Activated gamma-delta T cell (primary cell): ENCODE data around the gene GPR158.

Experiments
- DNase-seq: peaks from one replicate; lab custom pipeline; 2025; lab: John Stamatoyannopoulos, UW

Gene GPR158

DNA sequence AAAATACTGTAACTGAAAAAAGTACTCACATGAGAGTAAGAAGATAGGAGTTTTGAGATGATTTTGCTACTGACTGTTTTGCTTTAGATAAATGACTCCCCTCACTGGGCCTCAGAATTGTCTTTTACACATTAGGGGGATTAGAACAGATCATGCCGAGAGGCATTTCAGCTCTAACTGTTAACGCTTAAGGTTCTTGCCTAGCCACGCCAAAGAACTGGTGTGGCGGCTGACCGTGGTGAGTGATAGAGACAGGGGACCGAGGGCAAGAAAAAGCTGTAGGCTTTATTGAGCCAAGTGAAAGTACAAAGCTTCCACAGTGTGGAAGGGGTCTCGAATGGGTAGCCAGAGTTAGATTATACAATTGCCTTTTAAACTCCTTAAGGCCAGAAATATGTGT is 390.8 kb downstream of the GPR158 start:
- DNase-seq = no peak

DNA sequence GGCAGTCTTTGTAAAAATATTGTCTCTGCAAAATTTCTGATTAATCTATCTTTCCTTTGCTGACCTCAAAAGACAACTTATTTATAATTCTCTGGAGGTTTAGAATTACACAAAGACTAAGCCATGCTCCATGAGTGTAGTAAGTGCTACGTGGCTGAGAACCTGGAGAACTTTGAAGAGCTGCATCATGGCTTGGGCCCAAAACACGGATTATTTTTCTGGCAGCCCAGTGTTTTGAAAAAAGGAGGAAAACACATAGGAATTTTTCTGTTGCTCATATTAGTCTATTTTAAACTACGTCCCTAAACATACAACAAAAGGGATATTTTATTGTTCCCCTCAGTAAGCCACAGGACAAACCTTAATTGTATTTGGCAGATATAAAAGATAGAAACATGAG is 398.5 kb downstream of the GPR158 start:
- DNase-seq = no peak

DNA sequence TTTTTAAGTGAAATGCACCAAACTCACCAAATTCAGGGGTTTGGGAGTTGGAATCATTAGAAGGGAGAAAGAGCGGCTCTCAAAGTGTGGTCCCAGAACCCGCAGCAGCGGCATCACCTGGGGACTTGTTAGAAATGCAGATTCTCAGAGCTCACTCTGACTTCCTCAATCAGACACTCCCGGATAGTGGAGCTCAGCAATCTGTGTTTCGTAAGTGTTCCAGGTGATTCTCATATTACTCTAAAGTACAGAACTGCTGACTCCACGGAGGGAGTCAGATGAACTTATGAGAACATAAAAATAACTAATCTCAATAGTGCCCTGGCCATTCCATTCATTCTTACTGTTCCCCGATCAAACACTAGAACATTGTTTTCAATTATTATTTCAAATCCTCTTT is 400.5 kb downstream of the GPR158 start:
- DNase-seq = no peak

DNA sequence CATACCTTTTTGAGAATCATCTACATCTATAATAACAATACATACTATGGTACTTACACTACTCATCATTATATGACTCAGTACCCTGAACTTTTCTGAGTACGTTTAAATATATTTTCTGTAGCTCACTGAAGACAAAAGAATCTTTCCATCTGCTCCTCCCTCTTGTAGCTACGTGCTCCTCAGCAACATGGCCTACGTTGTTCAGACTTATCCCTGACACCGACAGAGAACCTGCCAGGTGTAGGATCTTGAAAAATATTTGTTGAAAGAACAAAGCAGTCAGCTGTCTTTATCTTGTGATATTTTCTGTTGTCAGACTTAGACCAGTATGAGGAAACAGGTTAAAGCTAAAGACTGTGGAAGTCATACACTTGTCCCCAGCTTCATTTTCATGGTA is 403.3 kb downstream of the GPR158 start:
- no peak for DNase-seq

DNA sequence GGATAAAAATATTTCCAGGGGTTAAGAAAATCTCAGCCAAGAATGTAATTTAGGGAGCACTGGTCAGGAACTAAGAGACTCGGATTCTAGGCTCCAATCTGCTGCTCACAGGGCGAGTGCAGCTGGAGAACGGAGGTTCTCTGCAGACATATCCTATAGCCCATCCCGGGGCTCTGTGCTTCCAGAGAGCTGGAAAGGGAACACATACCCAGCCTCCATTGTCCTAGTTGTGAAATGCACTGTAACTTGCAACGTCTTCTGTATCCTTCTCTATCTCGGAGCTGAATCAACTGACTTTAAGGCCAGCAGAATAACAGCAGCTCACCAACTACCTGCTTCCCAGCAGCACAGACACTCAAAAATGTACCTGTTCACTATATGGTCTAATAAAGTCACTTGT is 408.2 kb downstream of the GPR158 start:
- DNase-seq = no peak

DNA sequence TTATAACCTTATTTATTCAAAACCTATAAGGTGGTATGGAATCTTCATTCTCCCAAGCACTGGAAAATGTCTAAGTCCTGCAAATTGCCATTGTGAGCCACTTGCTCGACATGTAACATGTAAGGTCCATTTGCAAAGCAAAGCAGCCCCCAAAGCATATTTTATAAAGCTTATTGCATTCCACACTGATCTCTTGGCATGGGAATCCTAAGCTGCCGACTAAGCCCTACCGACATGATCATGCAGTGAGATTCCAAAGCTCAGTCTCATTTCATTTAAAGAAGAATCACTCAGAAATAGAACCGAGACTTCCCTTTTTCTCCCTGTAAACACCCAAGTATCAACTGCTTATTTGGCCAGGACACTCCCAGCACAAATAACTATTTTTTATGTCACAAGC is 425.9 kb downstream of the GPR158 start:
- no peak for DNase-seq

DNA sequence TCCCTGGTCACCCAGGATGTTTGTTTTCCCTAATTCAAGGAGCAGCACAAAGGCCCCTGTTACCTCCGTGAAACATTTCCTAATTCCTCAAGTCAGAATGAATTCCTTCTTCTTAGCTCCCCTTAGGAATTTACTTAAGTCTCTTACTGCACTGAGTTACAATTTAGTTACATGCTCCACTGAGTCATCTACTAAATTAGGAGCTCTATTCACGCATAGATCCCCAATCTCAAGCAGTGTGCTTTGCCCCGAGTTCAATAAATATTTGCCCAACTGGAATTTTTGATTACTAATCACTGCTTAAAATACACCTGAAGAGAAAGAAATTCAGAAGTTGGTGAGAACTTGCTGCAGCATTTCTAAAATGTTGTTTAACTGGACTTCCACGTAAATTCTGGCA is 429.8 kb downstream of the GPR158 start:
- no peak for DNase-seq

DNA sequence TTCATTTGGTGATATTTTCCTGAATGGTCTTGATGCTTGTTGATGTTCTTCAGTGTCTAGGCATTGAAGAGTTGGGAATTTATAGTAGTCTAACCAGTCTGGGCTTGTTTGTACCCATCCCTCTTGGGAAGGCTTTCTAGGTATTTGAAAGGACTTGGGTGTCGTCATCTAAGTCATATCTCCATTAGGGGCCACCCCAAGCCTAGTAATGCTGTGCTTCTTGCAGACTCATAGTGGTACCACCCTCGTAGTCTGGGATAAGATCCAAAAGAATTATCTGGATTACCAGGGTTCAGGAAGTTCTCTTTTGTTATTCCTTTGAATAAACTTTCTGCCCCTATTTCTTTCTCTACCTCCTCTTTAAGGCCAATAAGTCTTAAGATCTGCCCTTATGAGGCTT is 439.9 kb downstream of the GPR158 start:
- no peak for DNase-seq

DNA sequence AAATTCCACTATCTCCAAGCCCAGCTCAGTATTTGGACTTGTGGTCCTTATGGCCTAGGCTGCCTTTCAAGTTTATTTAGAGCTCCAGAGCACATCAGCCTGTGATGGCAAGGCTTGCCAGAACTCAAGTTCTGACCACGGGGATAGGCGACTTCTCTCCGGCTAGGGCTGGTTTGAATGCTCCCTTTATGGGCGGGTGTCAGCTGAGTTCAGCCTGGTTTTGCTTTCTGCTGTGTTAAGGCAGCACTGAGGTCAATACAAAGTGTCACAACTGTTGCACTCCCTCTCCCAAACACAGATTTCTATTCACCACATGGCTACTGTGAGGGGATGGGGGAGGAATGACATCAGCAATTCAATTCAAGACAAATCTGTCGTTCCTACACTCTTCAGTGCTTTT is 441.1 kb downstream of the GPR158 start:
- no peak for DNase-seq

DNA sequence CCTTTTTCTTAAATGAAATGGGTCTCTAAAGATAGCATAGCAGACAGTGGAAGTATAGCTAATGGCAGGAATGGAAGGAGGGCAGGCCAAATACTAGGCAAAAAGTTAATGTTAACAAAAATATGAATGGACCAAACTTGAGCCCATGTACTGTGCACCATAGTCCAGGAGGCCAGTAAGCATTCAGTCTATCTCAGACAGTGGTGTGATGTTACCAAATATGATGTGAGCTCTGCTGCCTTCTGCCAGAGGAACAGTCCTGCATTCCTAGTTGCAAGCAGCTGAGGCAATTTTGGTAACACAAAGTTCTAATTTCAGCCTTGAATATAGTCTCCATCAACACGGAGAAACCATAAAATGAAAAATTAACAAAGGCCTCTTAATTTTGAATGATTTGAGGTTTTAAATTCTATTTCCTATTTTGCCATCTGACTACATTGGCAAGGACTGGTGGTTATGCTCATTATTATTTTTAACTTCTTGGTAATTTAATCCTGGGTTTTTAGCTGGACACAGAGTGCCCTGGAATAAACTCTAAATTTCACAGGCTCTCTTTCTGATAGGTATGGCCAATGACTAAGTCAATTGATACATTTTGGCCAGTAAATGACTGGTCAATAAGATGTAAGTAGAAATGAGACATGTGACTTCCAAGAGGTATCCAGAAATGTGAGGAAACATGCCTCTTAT is 442.2 kb downstream of the GPR158 start:
- DNase-seq = no peak

DNA sequence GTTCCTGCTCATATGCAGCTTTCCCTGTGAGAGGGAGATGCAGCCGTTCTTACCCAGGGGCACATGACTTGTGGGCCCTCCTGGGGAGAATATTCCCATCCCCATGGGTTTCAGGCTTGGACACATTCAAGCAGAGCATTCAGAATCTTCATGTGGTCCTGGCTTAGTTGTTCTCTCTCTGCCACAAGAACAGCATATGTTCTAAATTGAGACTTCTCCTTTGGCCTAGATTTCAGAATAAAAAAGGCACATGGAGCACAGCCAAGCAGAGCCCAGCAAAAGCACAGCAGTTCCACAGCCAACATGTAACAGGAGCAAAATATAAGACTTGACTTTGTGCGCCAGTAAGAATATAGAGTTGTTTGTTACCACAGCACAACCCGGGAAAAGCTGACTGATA is 452.8 kb downstream of the GPR158 start:
- no peak for DNase-seq

DNA sequence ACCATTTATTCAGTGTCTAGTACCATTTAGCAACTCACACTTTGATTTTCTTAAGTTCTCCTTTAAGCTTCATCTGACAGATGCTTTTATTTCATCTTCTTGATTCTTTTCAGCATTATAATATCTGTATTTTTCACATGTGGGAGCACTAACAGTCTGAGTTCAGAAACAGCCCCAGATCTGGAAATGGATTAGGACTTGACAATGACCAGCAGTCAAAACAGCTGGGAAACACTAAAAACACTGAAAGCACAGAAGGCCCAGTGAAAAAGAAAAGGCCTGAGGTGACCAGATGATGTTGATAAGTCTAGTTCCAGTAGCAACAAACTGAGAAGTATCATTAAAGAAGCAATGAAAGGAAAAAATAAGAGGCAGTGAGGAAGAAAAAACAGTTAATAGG is 454.5 kb downstream of the GPR158 start:
- no peak for DNase-seq

DNA sequence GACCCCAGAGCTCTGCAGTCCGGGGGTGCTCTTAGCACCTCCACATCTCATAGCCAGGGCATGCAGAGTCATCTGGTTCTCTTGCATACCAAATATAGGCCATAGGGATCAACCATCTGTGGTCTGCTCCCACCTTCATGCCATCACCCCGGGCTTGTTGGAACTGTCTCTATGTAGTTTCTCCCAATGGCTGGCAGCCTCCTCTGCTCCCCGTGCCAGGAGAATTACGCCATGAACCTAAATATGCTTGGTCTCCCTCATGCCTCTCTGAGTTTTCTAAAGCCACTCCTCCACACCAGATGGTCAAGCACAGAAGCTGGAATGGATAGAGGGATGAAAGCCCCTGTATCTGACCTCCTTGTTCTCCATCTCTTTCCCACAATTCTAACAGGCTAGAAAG is 456.7 kb downstream of the GPR158 start:
- no peak for DNase-seq

DNA sequence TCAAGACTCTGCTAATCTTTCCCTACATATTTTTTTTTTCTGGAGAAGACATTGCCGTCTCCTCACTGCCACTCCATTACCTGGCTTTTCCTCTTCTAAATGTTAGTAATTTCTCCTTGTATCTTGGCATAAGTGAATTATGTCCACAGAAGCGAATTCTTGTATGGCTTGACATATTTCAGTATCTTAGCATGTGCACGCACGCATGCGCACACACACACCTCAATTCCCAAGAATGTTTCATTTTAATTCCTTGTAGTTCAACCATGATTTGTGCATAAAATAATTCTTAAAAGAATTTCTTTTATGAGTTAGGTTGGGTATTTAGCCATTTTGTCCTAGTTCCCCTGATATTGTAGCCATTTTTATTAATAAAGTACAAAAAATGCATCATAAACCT is 458.0 kb downstream of the GPR158 start:
- no peak for DNase-seq

DNA sequence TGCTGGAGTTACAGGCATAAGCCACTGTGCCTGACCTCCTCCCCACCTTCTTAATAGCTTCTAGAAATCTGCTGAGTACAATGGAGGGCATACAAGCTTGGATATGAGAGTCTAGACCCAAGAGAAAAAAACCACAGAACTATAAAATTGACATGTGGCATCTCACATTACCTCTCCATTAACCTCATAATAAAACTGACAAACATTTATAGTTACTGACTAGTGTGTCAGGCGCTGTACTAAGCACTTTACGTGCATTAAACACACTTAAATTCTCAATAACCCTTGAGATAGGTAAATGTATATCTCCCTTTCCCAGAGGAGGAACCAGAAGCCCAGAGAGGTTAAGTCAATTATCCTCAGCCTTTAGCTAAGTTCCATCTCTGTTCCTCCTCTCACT is 458.7 kb downstream of the GPR158 start:
- DNase-seq = no peak

DNA sequence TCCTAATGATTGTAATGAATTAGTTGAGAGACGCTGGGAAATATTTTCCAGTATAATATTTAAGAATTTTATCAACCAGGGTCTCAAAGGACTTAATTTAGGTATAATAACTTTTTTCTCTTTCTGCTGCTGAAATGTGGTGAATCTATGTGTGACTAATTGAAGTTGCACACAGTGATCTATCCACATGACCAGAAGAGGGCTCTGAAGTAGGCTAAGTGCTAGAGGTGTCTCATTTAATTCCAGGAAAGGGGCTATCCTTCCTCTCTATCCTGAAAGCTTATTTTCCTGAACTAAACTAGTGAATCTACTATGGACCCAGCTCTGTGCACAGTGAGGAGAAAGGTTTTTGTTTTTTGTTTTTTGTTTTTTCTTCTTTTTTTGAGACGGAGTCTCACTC is 464.8 kb downstream of the GPR158 start:
- DNase-seq = no peak

DNA sequence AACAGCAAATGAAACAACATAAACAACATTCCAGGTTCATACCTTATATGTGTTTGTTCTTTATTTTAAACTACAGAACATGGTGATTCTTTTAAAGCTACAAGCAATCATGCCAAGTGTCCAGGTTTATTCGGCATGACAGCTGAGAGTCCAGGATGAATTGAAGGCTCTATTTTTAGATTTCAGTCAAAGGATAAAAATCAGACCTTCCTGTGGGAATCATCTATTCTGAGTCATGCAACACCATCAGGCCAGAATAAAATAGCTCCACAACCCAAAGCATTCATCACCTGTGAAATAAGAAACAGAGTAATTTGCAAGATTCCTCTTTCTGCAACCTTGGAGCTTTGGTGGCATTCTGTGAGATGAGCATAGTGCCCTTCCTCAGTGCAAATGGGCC is 466.8 kb downstream of the GPR158 start:
- DNase-seq = no peak

DNA sequence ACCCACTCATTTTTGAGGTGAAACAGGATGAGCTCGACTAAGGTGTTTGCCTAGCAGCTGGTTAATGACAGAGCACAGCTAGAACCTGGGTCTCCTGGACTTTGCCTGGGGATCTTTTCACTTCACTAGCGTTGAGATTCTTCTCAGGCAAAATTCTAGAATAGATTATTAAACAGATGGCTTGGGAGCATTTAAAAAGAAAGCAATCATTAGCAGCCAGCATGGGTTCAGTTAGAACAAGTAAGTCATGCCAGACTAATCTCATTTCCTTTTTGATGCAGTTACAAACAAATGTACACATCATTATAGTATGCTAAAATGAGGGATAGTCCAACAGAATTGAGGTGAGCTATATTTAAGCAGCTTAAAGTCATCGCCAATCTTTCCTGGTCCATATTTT is 467.9 kb downstream of the GPR158 start:
- no peak for DNase-seq

DNA sequence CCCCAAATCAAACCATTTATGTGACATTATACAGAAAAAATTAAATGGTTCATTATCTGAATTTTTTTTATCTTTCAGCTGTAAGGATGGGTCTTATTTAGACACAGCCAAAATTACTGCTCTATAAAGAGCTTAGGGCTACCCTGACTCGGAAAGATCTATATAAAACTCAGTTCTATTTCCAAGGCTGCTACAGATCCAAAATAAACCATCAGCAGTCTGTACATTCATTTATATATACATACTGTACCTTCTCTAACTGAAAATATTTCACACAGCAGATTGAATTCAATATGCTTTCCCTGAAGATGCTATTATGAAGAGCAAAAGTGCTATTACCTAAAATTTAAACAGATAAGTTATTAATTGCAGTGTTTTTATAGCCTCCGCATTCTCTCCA is 471.6 kb downstream of the GPR158 start:
- no peak for DNase-seq

DNA sequence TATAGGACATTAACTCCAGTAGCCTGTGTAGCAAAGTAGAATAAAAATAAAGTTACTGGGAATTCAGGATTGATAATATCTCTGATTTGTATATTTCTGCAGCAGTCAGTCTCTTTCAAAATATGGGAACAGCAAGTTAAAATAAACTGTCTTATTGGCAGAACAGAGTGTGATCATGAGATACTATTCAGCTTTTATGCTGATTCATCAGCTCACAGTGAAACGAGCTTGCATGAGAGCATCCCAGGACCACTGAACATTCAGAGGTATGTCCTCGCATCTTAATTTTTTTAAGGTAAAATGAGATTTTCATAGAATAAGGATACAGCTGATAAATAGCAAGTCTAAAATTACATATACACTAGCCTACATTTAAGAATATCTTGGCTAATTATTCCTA is 476.7 kb downstream of the GPR158 start:
- DNase-seq = no peak
